Measurements from ENCODE around the gene PDS5B. TPM values are rescaled to one million over a fixed set of nuclear protein-coding genes. Genes with fewer than 3 reads are reported as not detected.

PDS5B gene
- total and polyA plus RNA-seq, 2 experiments from 2014 or later, result 43.9 to 46.5 TPM

GRCh38 chr13:32661685-32662084 is 75.4 kb downstream of the PDS5B start (continued):
- TF ChIP-seq ZNF331 (CRISPR knock-in tag; IDR thresholded peaks at IDR 0.05; ENCODE audit: low read depth) (no peak), ETS1 (IDR thresholded peaks at IDR 0.05) (no peak)

GRCh38 chr13:32663660-32664059 is 77.4 kb downstream of the PDS5B start:
- no peak for ATAC-seq
- Histone ChIP-seq H3K27ac (ENCODE audit: low read depth) (no peak overlapping the region), H2AFZ (no peak overlapping the region), H3F3A (replicated peaks; ENCODE audit: low read depth) (no peaks in the 10 kb centered on the region), H3K79me2 (replicated peaks; ENCODE audit: insufficient read depth) (no peaks in the 10 kb centered on the region), H3K9me2 (ENCODE audit: insufficient read depth) (no peaks in the 10 kb centered on the region), H3K4me2 (no peak overlapping the region), H3K27me3 (ENCODE audit: insufficient read depth) (no peaks in the 10 kb centered on the region), H3K36me3 (ENCODE audit: insufficient read depth) (no peaks in the 10 kb centered on the region), H3K4me3 (no peak overlapping the region), H3K4me1 (ENCODE audit: insufficient read depth) (no peaks in the 10 kb centered on the region), H4K20me1 (replicated peaks; ENCODE audit: insufficient read depth) (no peaks in the 10 kb centered on the region)
- Mint-ChIP-seq H3K27me3 (ENCODE audit: insufficient read depth, low read depth, poor library complexity) (no peaks in the 10 kb centered on the region), H3K9me3 (no peaks in the 10 kb centered on the region), H3K4me1 (no peaks in the 10 kb centered on the region), H3K27ac (no peak overlapping the region), H3K4me3 (no peak overlapping the region), H3K36me3 (ENCODE audit: low read depth) (peaks cover 3% of the 10 kb centered on the region; the same call in 2 of the 3 replicates)
- no peak for DNase-seq (ENCODE audit: low spot score)
- TF ChIP-seq ZNF331 (CRISPR knock-in tag; IDR thresholded peaks at IDR 0.05; ENCODE audit: low read depth) (no peak), POLR2AphosphoS5 (IDR thresholded peaks at IDR 0.05; ENCODE audit: low read depth) (no peak), CREB1 (CRISPR knock-in tag; IDR thresholded peaks at IDR 0.05; ENCODE audit: low read depth) (no peak), EZH2 (IDR thresholded peaks at IDR 0.05; ENCODE audit: low read depth, unreplicated experiment) (no peak), EZH2phosphoT487 (IDR thresholded peaks at IDR 0.05; ENCODE audit: unreplicated experiment) (no peak), JUNB (IDR thresholded peaks at IDR 0.05; ENCODE audit: unreplicated experiment) (no peak), STAT1 (IDR thresholded peaks at IDR 0.05; ENCODE audit: unreplicated experiment) (no peak), NANOG (IDR thresholded peaks at IDR 0.05; ENCODE audit: borderline replicate concordance) (no peak), CTCF (conservative IDR thresholded peaks at IDR 0.05; ENCODE audit: low read depth in 2 of 2) (no peak), ETS1 (IDR thresholded peaks at IDR 0.05) (no peak), REST (IDR thresholded peaks at IDR 0.05; ENCODE audit: unreplicated experiment) (no peak), ZNF114 (CRISPR knock-in tag; IDR thresholded peaks at IDR 0.05) (no peak)

Measured in GM23338 (cell line).